ENCODE results near the gene ZBTB40.

- TF ChIP-seq CTCF (IDR thresholded peaks at IDR 0.05), result no peak
- TF ChIP-seq EP300 (IDR thresholded peaks at IDR 0.05), result no peak
These were observed 43.4 kb downstream of the ZBTB40 start for GRCh38 chr1:22494943-22495579.

Measured in ovary (tissue), 3 donors.